GM21619 (cell line): Measurements from ENCODE around the gene FOXQ1.

ENCODE experiments used
- ATAC-seq: cut with Tn5 transposase; IDR thresholded peaks from one replicate; pipeline ENCODE4 v1.9.1; 2021; ENCODE audit not compliant: unreplicated experiment

The FOXQ1 gene

DNA sequence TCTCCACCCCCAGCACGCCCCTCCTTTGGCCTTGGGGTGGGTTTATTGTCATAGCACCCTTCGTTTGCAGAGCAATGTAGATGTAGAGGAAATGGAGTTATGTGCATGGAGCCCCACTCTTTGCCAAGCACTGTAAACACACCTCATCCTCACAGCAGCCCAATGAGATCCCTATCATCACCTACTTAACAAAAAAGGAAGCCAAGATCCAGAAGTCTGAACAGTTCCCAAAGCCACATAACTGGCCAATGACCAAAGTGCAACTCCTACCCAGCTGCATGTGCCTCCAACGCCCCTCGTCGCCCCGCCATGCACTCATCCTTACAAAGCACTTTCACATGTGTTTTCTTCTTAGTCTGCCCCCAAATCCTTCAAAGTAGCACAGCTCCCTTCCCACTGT, 21.8 kb upstream of the FOXQ1 start:
- ATAC-seq: no peak

DNA sequence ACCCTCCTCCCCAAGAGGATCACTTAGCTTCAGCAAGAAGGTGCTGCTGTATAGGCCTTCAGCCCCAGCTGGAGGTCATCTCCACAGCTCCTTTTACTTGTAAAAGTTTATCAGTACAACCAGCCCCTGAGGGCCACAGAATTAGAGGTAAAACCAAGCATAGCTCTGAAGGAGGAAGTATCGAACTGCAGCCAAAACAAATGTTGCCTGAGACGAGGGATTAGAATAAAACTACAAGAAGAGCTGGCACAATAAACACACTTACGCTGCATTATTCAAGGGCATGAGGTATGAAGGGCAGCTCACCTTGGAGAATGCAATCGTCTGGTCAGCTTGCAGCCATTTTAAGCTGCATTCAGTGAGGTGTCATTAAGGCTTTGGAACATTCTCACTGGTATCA, 21.1 kb upstream of the FOXQ1 start:
- no peak for ATAC-seq

DNA sequence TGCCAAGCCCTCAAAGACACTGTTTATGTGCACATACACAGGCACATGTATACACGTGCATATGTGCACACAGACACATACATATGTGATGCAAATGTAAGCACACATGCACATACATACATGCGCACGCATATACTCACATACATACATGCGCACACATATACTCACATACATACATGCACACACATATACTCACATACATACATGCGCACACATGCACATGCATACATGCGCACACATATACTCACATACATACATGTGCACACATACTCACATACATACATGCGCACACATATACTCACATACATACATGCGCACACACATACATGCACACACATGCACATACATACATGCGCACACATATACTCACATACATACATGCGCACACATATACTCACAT, 20.5 kb upstream of the FOXQ1 start:
- ATAC-seq: no peak

GRCh38 chr6:1295420-1295819, 16.5 kb upstream of the FOXQ1 start:
- ATAC-seq: no peak

GRCh38 chr6:1296079-1296478, 15.8 kb upstream of the FOXQ1 start:
- no peak for ATAC-seq

- ATAC-seq: no peak
These were observed 15.4 kb upstream of the FOXQ1 start for GRCh38 chr6:1296542-1296941.

GRCh38 chr6:1297746-1298145, 14.2 kb upstream of the FOXQ1 start:
- no peak for ATAC-seq

GRCh38 chr6:1298768-1299167, 13.1 kb upstream of the FOXQ1 start:
- ATAC-seq: no peak

DNA sequence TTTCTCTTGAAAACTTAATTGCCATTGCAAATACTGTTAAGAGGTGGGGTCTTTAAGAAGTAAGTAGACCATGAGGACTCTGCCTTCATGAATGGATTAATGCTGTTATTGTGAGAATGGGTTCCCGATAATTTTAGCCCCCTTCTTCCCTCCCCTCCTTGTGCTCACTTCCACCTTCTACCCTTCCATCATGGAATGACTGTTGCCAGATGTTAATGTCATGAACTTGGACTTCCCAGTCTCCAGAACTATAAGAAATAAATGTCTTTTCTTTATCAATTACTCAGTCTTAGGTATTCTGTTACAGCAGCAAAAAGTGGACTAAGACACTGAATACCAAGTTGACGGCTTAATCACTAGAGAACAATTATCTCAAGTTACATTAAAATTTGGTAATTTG, 5.8 kb upstream of the FOXQ1 start:
- no peak for ATAC-seq

GRCh38 chr6:1309366-1309765, 2.5 kb upstream of the FOXQ1 start:
- ATAC-seq: no peak

- no peak for ATAC-seq
These were observed 1.1 kb upstream of the FOXQ1 start for GRCh38 chr6:1310628-1311399.

GRCh38 chr6:1312203-1312472, 240 bp downstream of the FOXQ1 start:
- ATAC-seq: no peak

- ATAC-seq: no peak
These were observed 822 bp downstream of the FOXQ1 start for GRCh38 chr6:1312473-1313367.

GRCh38 chr6:1313384-1313766, 1.5 kb downstream of the FOXQ1 start:
- no peak for ATAC-seq

- no peak for ATAC-seq
These were observed 2.0 kb downstream of the FOXQ1 start for GRCh38 chr6:1313767-1314503.

GRCh38 chr6:1314617-1315016, 2.7 kb downstream of the FOXQ1 start:
- no peak for ATAC-seq

DNA sequence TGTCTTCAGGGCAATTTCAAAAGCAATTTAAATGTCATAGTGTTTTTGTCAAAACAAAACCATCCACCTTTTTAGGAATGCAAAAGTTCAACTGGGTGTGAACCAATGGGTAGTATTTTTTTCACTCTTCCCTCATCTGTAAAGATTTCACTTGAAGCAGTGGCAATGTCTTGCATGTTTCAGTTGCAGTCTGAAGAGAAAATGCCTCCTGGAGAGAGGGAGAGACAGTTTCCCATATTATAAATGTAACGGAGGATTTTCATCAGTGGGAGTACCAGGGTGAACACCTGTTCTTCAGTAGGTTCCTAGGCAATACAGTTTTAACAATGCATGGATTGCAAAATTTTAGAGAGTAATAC, 3.3 kb downstream of the FOXQ1 start:
- ATAC-seq: no peak

DNA sequence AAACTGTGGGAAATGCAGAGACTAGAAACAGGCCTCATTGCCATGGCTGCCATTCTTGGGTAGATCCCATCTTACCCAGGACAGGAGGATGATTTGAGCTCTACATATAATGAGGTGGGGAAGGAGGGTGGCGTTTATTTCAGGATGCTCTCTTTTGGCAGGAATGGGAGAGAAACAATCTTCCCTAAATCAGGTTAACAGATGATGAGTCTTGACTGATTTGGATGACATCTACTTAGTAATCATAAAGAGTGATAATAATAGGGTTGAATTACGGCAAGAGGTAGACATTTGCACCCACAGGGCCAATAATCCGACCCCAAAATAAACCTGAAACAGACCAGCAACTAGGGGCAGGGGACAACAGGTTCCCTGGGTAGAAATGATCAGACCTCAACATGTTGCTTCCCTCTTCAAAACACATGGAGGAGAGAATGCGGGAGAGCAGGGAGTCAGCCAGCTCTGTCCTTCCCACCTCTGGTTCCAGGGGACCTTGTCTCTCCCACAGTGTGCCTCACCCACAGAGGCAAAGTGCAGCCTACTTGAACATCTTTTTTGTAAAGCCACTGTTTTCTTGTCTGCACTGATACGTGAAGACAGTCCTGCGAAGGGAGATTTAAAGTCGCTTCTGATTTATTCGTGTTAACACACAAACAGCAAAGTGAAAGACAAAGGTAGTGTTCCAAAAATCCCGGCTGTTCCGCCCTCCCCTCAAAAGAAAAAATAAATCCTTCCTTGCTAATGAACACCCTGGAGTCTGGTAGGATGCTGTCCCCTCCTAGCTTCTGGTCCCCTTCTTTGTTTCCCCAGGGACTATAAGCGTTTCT, 3.9 kb downstream of the FOXQ1 start:
- ATAC-seq: no peak

DNA sequence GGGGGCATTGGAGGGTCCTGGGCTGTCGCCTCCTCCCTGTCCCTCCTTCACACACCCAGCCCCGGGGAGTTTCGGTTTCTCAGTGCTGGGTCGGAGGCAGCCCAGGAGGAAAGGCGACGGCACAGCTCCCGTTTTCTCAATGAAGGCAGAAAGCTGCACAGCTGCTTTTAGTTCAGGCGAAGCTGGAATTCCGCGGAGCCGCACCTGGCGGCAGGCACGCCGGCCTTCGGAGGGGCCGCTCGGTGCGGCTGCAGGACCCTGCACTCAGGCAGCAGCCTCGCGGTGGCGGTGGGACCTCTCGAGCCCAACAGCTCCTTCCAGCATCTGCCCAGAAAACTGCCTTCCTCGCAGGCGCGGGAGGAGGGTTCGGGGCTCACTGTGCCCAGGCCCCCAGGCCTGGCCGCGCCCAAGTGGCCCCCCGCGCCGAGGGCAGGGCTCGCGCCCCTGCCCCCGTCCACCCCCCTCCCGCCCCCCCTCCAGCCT, 4.6 kb downstream of the FOXQ1 start:
- ATAC-seq: no peak

- ATAC-seq: no peak
These were observed 5.5 kb downstream of the FOXQ1 start for GRCh38 chr6:1317302-1317815.

GRCh38 chr6:1318036-1318435, 6.1 kb downstream of the FOXQ1 start:
- no peak for ATAC-seq
